HTR-8/SVneo (cell line): Measurements from ENCODE around the gene DPP8.
"Not testable (repeated sequence)": the region's sequence is repeated elsewhere in the genome, so short reads cannot be mapped to it uniquely, and the experiment has no call there.

Source experiments
- DNase-seq: peaks from one replicate; pipeline ENCODE4 v3.0.0; 2011; ENCODE audit warnings: low spot score, mixed read lengths; ENCODE audit not compliant: insufficient read length
- FAIRE-seq: peaks from 2 replicates; lab custom pipeline; 2011; peaks lifted over from hg19 to GRCh38; lab: Jason Lieb, UNC

Gene DPP8

GRCh38 chr15:65516997-65517865 is at the start of gene DPP8:
Gene DPP8 (minus strand): TSS chr15:65517689. CDS start chr15:65512553, 5,136 bp downstream.
- DNase-seq: peak; percentile 92
- peak; percentile 85 for FAIRE-seq

GRCh38 chr15:65561934-65562333 is 44.4 kb upstream of the DPP8 start:
- DNase-seq (no peak), FAIRE-seq (no peak)

DNA sequence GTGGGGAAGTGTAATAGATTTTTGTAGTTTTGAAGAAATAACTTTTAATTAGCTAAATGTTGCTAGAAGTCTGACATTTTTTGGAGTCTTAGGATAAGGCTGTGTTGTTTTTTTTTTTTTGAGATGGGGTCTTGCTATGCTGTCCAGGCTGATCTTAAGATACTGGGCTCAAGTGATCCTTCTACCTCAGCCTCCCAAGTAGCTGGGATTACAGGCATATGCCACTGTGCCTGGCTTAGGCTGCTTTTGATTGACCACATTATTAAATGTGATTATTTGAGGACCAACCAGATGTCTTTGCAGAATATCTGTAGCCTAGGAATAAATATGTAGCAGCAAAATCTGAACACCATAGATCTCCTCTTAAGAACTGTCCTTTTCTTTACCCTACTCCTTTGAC is 42.5 kb upstream of the DPP8 start:
- FAIRE-seq: no peak
- no peak for DNase-seq

- FAIRE-seq (no peak), DNase-seq (no peak)
Measured at GRCh38 chr15:65558997-65559760, 41.7 kb upstream of the DPP8 start.

- DNase-seq (no peak), FAIRE-seq (no peak)
Measured at GRCh38 chr15:65558336-65558735, 40.8 kb upstream of the DPP8 start.

DNA sequence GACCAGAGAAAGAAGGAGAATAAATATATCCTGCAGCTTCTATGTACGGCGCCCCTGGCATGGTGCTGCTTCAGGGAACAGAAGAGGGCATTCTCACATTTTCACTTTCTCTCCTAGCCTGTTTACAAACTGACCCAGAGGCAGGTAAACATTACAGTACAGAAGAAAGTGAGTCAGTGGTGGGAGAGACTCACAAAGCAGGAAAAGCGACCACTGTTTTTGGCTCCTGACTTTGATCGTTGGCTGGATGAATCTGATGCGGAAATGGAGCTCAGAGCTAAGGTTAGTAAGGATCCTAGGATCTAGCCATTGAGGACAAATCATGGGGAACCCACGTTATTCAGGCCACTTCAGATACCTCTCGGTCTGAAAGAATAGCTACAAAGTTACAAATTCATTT is 39.1 kb upstream of the DPP8 start:
- no peak for DNase-seq
- no peak for FAIRE-seq

- DNase-seq: no peak
- no peak for FAIRE-seq
Measured at GRCh38 chr15:65553691-65554090, 36.2 kb upstream of the DPP8 start.

DNA sequence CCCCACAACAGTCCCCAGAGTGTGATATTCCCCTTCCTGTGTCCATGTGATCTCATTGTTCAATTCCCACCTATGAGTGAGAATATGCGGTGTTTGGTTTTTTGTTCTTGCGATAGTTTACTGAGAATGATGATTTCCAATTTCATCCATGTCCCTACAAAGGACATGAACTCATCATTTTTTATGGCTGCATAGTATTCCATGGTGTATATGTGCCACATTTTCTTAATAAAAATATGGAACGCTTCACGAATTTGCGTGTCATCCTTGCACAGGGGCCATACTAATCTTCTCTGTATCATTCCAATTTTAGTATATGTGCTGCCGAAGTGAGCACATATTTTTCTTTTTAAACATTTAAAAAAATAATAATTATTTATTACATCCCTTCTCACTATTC is 35.4 kb upstream of the DPP8 start:
- not testable (repeated sequence) for DNase-seq, FAIRE-seq

DNA sequence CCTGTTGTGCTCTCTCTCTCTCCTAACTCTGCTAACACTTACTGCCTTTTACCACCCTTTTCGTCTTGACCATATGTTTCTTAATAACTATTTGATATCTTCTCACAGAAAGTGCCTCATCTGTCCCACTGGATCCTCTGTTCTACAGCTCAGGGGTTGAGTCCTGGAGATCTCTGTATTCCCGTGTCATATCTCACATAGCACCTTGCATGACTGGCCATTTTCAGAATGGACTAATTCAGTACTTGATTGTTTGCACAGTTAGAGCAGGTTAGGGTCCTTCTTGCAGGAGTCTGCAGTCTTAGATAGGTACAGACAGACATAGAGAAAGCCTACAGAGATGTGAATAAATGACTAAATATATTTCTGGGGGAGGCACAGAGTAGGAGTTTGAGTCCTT is 33.7 kb upstream of the DPP8 start:
- DNase-seq (no peak), FAIRE-seq (no peak)

- FAIRE-seq: no peak
- DNase-seq: no peak
Measured at GRCh38 chr15:65550681-65551098, 33.2 kb upstream of the DPP8 start.

DNA sequence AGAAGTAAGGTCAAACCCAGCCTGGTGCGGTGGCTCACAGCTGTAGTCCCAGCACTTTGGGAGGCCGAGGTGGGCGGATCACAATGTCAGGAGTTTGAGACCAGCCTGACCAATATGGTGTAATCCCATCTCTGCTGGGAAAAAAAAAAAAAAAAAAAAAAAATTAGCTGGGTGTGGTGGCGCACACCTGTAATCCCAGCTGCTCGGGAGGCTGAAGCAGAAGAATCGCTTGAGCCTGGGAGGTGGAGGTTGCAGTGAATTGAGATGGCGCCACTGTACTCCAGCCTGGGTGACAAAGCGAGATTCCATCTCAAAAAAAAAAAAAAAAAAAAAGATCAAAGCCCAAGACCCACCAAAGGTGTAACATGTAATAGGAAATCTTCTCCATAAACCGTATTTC is 31.8 kb upstream of the DPP8 start:
- not testable (repeated sequence) for FAIRE-seq, DNase-seq

GRCh38 chr15:65547841-65548240 is 30.4 kb upstream of the DPP8 start:
- FAIRE-seq: no peak
- DNase-seq: no peak

- FAIRE-seq: no peak
- DNase-seq: no peak
Measured at GRCh38 chr15:65541231-65541820, 23.8 kb upstream of the DPP8 start.

DNA sequence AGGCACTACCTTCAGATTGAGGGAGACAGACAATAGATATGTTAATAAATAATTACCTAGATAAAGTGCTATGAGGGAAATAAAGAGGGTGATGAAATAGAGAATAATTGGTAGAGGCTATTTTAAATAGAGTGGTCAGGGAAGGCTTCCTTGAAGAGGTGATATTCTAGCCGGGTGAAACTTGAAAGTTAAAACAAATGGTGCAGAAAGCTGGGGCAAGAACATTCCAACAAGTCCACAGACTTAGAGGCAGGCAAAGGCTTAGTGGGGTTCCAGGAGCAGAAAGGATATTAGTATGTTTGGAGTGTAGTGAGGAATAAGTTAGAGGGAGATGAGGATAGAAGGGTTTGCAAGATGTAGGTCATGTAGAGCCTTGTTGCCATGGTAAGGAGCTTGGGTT is 22.8 kb upstream of the DPP8 start:
- DNase-seq (no peak), FAIRE-seq (no peak)

DNA sequence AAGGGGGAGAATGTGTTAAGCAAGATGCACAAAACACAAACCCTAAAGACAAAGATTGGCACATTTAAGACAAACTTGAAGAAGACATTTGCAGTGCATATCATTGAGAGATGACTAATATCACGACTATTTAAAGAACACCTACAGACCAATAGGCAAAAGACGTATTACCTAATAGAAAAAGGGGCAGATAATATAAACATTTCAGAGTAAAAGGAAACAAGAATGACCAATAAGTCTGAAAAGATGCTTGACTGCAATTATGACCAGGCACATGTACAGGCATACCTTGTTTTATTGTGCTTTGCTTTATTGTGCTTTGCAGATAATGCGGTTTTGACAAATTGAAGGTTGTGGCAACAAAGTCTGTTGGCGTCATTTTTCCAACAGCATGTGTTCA is 17.7 kb upstream of the DPP8 start:
- FAIRE-seq: no peak

DNA sequence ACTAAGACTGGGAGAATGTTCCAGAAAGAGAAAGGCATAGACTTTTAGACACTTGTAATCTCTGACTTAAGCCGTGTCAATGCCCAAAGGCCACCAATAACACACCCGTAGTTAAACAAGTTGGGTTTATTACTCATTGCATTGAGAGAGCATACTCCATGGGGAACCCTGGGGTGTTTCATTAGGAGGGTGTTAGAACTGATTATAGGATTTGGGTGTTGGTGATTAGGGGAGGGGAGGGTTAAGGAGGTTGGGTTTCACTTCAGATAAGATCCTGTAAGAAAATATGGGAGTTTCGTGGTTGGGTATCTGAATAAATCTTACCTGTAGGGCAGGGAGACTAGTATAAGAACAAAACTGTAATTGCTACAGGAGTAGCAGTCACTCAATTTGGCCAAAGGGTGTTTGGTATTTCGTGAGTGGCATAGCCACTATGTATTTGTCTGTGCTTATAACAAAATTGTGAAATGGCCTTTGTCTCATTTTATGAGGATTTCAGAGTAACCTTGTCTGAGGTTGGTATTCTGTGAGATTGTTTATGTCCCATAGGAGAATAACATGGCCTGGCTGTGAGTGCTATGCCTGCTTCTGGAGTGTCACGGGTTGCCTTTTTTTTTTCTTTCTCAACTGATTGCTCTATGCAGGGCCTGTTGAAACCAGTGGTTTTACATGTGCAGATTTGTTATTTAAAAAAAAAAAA is 15.7 kb upstream of the DPP8 start:
- FAIRE-seq (no peak), DNase-seq (no peak)

More for the DNA sequence above, 17.7 kb upstream of the DPP8 start:
- DNase-seq: no peak

DNA sequence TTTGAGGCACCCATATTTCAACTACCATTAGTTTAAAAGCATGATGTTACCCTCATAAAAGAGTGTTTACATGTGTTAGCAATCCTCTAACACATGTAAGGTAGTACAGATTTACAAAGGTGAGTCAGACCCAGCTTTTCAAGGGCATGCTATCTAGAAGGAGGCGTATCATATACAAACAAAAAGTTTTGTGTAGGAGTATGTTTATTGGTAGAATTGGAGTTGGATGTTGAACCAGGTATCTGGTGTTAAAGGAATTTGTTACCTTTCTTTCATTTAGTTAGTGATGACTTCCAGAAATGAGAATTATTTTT is 15.2 kb upstream of the DPP8 start:
- no peak for FAIRE-seq
- no peak for DNase-seq

DNA sequence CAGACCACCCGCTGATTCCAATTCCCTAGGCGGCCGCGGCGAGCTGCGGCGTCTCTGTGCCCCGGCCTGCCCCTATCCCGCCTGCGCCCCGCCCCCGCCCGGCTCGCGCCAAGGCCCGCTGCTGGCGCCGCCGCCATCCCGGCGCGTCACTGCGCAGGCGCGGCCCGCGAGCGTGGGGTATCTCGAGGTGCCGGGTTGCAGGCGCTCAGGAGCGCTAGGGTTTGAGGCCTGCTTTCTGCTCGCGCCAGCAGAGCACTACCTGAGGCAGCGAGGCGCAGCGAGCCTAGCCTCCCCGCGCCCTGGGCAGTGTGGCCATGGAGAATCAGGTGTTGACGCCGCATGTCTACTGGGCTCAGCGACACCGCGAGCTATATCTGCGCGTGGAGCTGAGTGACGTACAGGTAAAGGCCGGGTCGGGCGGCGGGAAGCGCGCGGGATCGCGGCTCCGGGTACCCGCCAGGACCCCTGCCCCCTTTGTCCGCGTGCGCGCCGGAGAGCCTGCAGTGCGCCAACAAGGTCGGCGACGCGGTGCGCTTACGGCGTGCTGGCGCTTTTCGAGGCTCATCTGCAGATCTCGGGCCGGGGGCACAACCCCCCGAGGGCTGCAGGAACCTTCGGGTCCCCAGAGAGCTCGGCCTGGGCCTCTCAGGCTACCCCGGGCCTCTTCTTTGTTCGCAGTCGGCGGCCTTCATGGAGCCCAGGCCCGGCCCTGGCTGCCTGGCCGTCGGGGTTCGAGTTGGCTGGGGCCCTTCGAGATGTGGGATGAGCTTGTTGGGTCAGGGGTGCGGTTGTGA is 13.0 kb upstream of the DPP8 start, which contains the start of gene HACD3:
Gene HACD3, plus strand, starts transcription at position 146 of the 794 bp plus-strand sequence. Its CDS starts 169 bp downstream, at position 315.
- peak; percentile 51 for FAIRE-seq
- peak; percentile 95 for DNase-seq

- no peak for FAIRE-seq
- no peak for DNase-seq
Measured at GRCh38 chr15:65529762-65530317, 12.4 kb upstream of the DPP8 start.
